Breast epithelium (tissue), 4 donors: Measurements from ENCODE around the gene ACAN. TPM values are rescaled to one million over a fixed set of nuclear protein-coding genes. Genes with fewer than 3 reads are reported as not detected.

Experiments
- DNase-seq, 2 donors: peaks; one replicate each; pipeline ENCODE4 v3.0.0-alpha.2; 2019; ENCODE audit warnings: low spot score in 2 of 2
- H3K27ac ChIP-seq, 2 donors: fragments of 200-600 bp; sonication (generic) in 1 of 2; one replicate each; pipeline ENCODE4 v1.5.1; 2016 to 2019; ENCODE audit warnings: mild to moderate bottlenecking in 1 of 2
- H3K27me3 ChIP-seq, 2 donors: fragments of 200-600 bp; sonication (generic) in 1 of 2; one replicate each; pipeline versions ENCODE4 v1.5.1 to v1.6.0; 2017 to 2019; ENCODE audit warnings: control low read depth in 1 of 2, mild to moderate bottlenecking in 1 of 2
- H3K36me3 ChIP-seq: fragments of 200-600 bp; one replicate; pipeline ENCODE4 v1.5.1; 2019
- H3K4me1 ChIP-seq, 2 donors: fragments of 200-600 bp; sonication (generic); one replicate each; pipeline ENCODE4 v1.5.1; 2016 to 2019; ENCODE audit warnings: control low read depth in 1 of 2
- H3K4me3 ChIP-seq, 3 donors: fragments of 200-600 bp; sonication (generic); 1 replicate in 2 of 3; 2 replicates in 1 of 3; pipeline ENCODE4 v1.5.1; 2016 to 2019; ENCODE audit warnings: mild to moderate bottlenecking in 3 of 3, moderate library complexity in 2 of 3
- H3K9me3 ChIP-seq, 2 donors: fragments of 200-600 bp; sonication (generic) in 1 of 2; one replicate each; pipeline ENCODE4 v1.5.1; 2016 to 2019; ENCODE audit warnings: control low read depth in 1 of 2
- POLR2A ChIP-seq: fragments of 450-650 bp; IDR thresholded peaks from one replicate; pipeline ENCODE4 v1.6.1; 2016; ENCODE audit warnings: antibody characterized with exemption, mild to moderate bottlenecking, moderate library complexity
- POLR2AphosphoS5 ChIP-seq, 3 donors: sonication (generic); formaldehyde crosslinking; IDR thresholded peaks; one replicate each; pipeline ENCODE4 v1.6.1; 2017; ENCODE audit warnings: antibody characterized with exemption in 3 of 3
- intact Hi-C: fragments of 100-400 bp; cut with DNase I; formaldehyde crosslinking; loops from one replicate; pipeline ENCODE4 v1.15.1; 2023; ENCODE audit warnings: low total_unique reads
- total RNA-seq, 3 donors: library from RNA; depleted of rRNA; stranded (reverse); fragments of >200 nt; gene quantifications; one replicate each; pipeline ENCODE4 v1.1.0, GENCODE V29; 2016
- TF ChIP-seq, protein P1 (sequence below), 3 donors: fragments of 450-650 bp; IDR thresholded peaks; one replicate each; pipeline ENCODE4 v1.5.1; 2016 to 2017; ENCODE audit warnings: antibody characterized with exemption in 3 of 3, mild to moderate bottlenecking in 3 of 3, moderate library complexity in 3 of 3

ACAN gene
- total RNA-seq, 3 donors from 2014 or later = under 0.01 TPM; not detected in 2

DNA sequence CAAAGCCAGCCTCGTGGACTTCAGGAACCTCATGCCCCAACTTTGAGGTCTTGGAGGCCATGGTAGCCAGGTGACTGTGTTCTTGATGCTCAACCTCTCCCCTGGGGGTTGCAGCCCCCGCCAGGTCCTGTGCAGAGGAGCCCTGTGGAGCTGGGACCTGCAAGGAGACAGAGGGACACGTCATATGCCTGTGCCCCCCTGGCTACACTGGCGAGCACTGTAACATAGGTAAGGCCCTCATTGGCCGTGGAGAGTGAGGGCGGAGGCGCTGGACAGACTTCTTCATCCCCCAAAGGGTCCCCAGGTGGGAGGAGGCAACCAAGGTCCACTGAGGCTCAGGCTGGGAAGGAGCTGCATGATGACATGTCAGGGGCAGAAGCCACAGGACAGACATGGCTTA is 57.0 kb downstream of the ACAN start:
- Histone ChIP-seq H3K27ac (no peak overlapping the region), H3K4me3 (no peak overlapping the region), H3K9me3 (no peaks in the 10 kb centered on the region), H3K36me3 (no peaks in the 10 kb centered on the region), H3K27me3 (no peaks in the 10 kb centered on the region), H3K4me1 (no peaks in the 10 kb centered on the region)
- TF ChIP-seq POLR2AphosphoS5 (IDR thresholded peaks at IDR 0.05) = no peak
- no peak for TF ChIP-seq POLR2A
- TF ChIP-seq, protein P1, sequence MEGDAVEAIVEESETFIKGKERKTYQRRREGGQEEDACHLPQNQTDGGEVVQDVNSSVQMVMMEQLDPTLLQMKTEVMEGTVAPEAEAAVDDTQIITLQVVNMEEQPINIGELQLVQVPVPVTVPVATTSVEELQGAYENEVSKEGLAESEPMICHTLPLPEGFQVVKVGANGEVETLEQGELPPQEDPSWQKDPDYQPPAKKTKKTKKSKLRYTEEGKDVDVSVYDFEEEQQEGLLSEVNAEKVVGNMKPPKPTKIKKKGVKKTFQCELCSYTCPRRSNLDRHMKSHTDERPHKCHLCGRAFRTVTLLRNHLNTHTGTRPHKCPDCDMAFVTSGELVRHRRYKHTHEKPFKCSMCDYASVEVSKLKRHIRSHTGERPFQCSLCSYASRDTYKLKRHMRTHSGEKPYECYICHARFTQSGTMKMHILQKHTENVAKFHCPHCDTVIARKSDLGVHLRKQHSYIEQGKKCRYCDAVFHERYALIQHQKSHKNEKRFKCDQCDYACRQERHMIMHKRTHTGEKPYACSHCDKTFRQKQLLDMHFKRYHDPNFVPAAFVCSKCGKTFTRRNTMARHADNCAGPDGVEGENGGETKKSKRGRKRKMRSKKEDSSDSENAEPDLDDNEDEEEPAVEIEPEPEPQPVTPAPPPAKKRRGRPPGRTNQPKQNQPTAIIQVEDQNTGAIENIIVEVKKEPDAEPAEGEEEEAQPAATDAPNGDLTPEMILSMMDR (IDR thresholded peaks at IDR 0.05) = no peak
- intact Hi-C loops = no loop called here
- DNase-seq = no peak

DNA sequence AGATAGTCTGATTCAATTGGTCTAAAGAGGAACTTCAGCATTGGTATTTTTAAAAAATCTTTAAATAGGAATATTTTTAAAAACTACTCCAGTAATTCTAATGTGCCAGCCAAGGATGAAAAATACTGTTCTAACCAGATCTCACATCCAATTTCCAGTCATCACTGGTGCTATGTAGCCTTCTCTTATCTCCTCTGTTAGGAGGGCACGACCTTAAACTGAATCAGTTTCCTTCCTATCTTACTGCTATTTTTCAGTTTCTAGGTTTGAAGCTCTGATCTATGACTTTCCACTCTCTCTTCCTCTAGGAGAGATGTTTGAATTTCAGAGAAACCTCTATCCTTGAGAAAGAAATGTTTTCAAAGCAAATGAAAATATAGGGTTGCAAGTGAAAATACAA is 60.2 kb downstream of the ACAN start:
- Histone ChIP-seq H3K4me3 (no peak overlapping the region), H3K36me3 (no peaks in the 10 kb centered on the region), H3K4me1 (no peaks in the 10 kb centered on the region), H3K27me3 (no peaks in the 10 kb centered on the region), H3K9me3 (no peaks in the 10 kb centered on the region), H3K27ac (no peak overlapping the region)
- no peak for DNase-seq
- TF ChIP-seq POLR2AphosphoS5 (IDR thresholded peaks at IDR 0.05) (no peak), POLR2A (no peak)
- TF ChIP-seq, protein P1 (IDR thresholded peaks at IDR 0.05) = no peak
- intact Hi-C loops = no loop called here

DNA sequence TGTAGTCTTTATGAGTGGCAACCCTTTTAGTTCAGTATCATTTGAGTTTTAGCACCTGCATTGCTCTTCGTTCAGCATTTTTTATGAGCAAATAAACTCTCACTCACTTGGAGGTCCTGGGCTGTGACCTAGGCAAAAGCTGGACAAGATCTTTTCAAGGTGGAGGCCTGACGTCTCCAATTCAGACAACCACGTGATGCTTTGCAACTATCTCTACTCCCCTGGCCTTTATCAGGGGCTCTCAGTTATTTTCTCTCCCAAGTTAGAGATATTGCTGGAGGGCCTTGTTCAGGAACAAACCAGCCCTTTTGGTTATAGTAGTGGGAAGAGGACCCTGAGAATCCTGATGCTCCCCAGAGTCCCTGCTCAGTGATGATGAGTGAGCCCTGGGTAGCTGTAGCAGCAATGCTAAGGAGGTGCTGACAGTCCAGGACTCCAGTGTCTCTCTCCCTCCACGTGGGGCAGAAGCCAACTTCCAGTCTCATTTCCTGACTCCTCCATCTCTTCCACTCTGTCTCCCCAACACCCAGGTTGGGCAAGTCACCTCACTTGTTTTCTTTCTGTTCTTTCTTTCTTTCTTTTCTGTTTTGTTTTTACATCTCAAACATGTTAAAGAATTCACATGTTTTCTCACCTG is 61.7 kb downstream of the ACAN start:
- TF ChIP-seq, protein P1 (IDR thresholded peaks at IDR 0.05) = no peak
- TF ChIP-seq POLR2A (no peak), POLR2AphosphoS5 (IDR thresholded peaks at IDR 0.05) (no peak)
- Histone ChIP-seq H3K9me3 (no peaks in the 10 kb centered on the region), H3K36me3 (no peaks in the 10 kb centered on the region), H3K4me3 (no peak overlapping the region), H3K4me1 (no peaks in the 10 kb centered on the region), H3K27me3 (no peaks in the 10 kb centered on the region), H3K27ac (no peak overlapping the region)
- no peak for DNase-seq
- intact Hi-C loops = no loop called here

DNA sequence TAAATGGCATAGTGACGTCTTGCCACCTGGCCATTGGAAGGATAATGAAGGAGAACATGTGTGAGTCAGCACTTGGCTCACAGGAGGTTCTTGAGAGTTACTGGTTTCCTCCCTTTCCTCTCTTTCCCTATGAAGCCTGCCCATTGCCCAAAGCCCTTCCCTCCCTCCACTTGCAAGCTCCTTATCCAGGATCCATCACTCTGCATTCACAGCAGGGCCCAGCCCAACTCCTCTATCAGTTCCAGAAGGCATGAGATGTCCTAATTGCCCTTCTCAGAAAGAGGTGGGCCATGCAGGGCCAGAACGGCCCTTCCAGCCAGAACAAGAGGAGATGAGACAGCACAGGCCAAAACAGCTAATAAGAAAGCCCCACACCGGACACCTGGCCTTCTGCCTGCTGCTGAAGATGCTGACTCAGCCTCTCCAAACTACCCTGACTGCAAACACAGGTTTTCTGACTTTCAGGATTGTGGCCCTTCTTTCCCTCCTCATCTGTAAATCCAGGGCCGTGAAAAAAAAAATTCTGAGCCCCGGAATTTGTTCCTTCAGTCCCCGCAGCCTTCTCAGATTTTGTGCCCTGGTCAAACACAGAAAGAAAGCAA is 62.4 kb downstream of the ACAN start:
- Histone ChIP-seq H3K4me1 (no peaks in the 10 kb centered on the region), H3K27me3 (no peaks in the 10 kb centered on the region), H3K4me3 (no peak overlapping the region), H3K27ac (no peak overlapping the region), H3K36me3 (no peaks in the 10 kb centered on the region), H3K9me3 (no peaks in the 10 kb centered on the region)
- TF ChIP-seq, protein P1 (IDR thresholded peaks at IDR 0.05) = no peak
- no peak for TF ChIP-seq POLR2AphosphoS5 (IDR thresholded peaks at IDR 0.05)
- TF ChIP-seq POLR2A = no peak
- DNase-seq = no peak
- intact Hi-C loops = no loop called here

DNA sequence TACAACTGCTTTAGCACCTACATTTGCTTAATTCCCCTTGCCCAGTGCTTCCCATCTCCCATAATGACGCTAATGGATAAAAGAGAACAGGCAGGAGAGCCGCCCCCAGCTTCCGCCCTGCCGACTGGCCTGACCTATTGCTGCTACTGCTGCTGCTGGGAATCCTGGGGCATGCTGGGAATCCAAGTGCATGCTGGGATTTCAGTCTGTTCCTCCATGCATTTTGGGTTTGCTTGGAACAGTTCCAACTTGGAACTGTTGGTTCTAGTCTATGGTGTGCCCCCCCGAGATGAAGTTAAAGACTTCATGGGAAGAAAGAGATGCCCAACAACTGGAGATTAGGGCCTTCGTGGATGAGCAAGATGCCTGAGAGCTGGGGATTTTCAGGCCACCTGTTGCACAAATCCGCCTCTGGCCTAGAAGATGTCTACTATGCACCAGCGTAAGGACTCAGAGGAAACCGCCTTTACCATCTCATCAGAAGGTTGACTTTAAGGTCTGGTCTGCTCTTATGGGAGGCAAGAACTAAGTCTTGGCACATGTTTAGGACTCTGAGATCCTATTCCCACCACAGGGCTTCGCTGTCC is 63.2 kb downstream of the ACAN start:
- DNase-seq = no peak
- Histone ChIP-seq H3K27ac (no peak overlapping the region), H3K4me3 (no peak overlapping the region), H3K27me3 (no peaks in the 10 kb centered on the region), H3K36me3 (no peaks in the 10 kb centered on the region), H3K4me1 (no peaks in the 10 kb centered on the region), H3K9me3 (no peaks in the 10 kb centered on the region)
- TF ChIP-seq POLR2AphosphoS5 (IDR thresholded peaks at IDR 0.05) (no peak), POLR2A (no peak)
- TF ChIP-seq, protein P1 (IDR thresholded peaks at IDR 0.05) = no peak
- intact Hi-C loops = no loop called here
